Gastroesophageal sphincter (tissue), 4 donors: ENCODE measurements around the gene FLT3. TPM values are rescaled to one million over a fixed set of nuclear protein-coding genes. Genes with fewer than 3 reads are reported as not detected.

Source experiments
- ATAC-seq: fragments of 150-250 bp; one replicate; pipeline ENCODE4 v1.9.1; 2016; ENCODE audit warnings: mild to moderate bottlenecking, moderate library complexity
- H3K27ac ChIP-seq, 4 donors: fragments of 200-600 bp; sonication (generic) in 3 of 4; 1 replicate in 3 of 4; 2 replicates in 1 of 4; pipeline ENCODE4 v1.5.1; 2016 to 2019
- H3K27me3 ChIP-seq: fragments of 200-600 bp; sonication (generic); one replicate; pipeline ENCODE4 v1.5.1; 2019
- H3K36me3 ChIP-seq, 2 donors: fragments of 200-600 bp; sonication (generic); one replicate each; pipeline ENCODE4 v1.5.1; 2019; ENCODE audit warnings: control low read depth in 1 of 2
- H3K4me1 ChIP-seq, 3 donors: fragments of 200-600 bp; sonication (generic); 1 replicate in 2 of 3; 2 replicates in 1 of 3; pipeline ENCODE4 v1.5.1; 2016 to 2019; ENCODE audit warnings: control low read depth in 2 of 3
- H3K4me3 ChIP-seq, 2 donors: fragments of 200-600 bp; sonication (generic); one replicate each; pipeline ENCODE4 v1.5.1; 2019; ENCODE audit warnings: mild to moderate bottlenecking in 1 of 2, moderate library complexity in 1 of 2
- H3K9me3 ChIP-seq, 3 donors: fragments of 200-600 bp; sonication (generic); one replicate each; pipeline ENCODE4 v1.5.1; 2017 to 2019; ENCODE audit warnings: control low read depth in 2 of 3
- CTCF ChIP-seq, 4 experiments: fragments of 200-600 bp in 2 of 4; fragments of 450-650 bp in 2 of 4; sonication (generic) in 1 of 4; IDR thresholded peaks; one replicate each; pipeline ENCODE4 v1.5.1; 2017 to 2019; ENCODE audit warnings: antibody characterized with exemption in 4 of 4, mild to moderate bottlenecking in 2 of 4, moderate library complexity in 2 of 4
- EP300 ChIP-seq: sonication (generic); formaldehyde crosslinking; IDR thresholded peaks from one replicate; pipeline ENCODE4 v1.6.1; 2017; ENCODE audit warnings: antibody characterized with exemption, mild to moderate bottlenecking
- POLR2A ChIP-seq, 2 donors: fragments of 450-650 bp; IDR thresholded peaks; one replicate each; pipeline ENCODE4 v1.6.1; 2017; ENCODE audit warnings: antibody characterized with exemption in 2 of 2, mild to moderate bottlenecking in 2 of 2, moderate library complexity in 1 of 2
- POLR2AphosphoS5 ChIP-seq: sonication (generic); formaldehyde crosslinking; IDR thresholded peaks from one replicate; pipeline ENCODE4 v1.6.1; 2017; ENCODE audit warnings: antibody characterized with exemption
- WGBS, 2 donors: methylation state at CpG; one replicate each; pipeline ENCODE4 v1.1.5; 2018; ENCODE audit warnings: low coverage in 1 of 2; 5-methylcytosine and 5-hydroxymethylcytosine counted together
- total RNA-seq, 4 donors: library from RNA; depleted of rRNA; stranded (reverse); fragments of >200 nt; gene quantifications; one replicate each; pipeline ENCODE4 v1.1.0, GENCODE V29; 2016

Gene FLT3
- total RNA-seq, 4 donors from 2014 or later: 0.46 to 1.1 (median 0.62) TPM

GRCh38 chr13:28046981-28047380, 53.4 kb downstream of the FLT3 start:
- TF ChIP-seq EP300 (no peak), CTCF (IDR thresholded peaks at IDR 0.05) (no peak), POLR2AphosphoS5 (no peak), POLR2A (IDR thresholded peaks at IDR 0.05) (no peak)
- no peak overlapping the region for H3K27ac ChIP-seq
- no peaks in the 10 kb centered on the region for H3K9me3 ChIP-seq
- no peak overlapping the region for H3K4me3 ChIP-seq
- H3K4me1 ChIP-seq: no peaks in the 10 kb centered on the region
- 16 to 48% methylated on average over 4 of the region's 4 CpGs for WGBS, 2 donors
- no peaks in the 10 kb centered on the region for H3K36me3 ChIP-seq
- ATAC-seq: no peak
- H3K27me3 ChIP-seq: peaks cover 28% of the 10 kb centered on the region

- Histone ChIP-seq H3K27me3 (peaks cover 28% of the 10 kb centered on the region), H3K36me3 (no peaks in the 10 kb centered on the region), H3K4me1 (no peaks in the 10 kb centered on the region), H3K4me3 (no peak overlapping the region), H3K9me3 (no peaks in the 10 kb centered on the region), H3K27ac (no peak overlapping the region)
- WGBS, 2 donors: 52 to 68% methylated on average over 2 to 3 of the region's 3 CpGs
- no peak for ATAC-seq
- TF ChIP-seq POLR2A (IDR thresholded peaks at IDR 0.05) (no peak), EP300 (no peak)
Observed at GRCh38 chr13:28045861-28046260, 54.5 kb downstream of the FLT3 start.

- H3K4me1 ChIP-seq: no peaks in the 10 kb centered on the region
- no peaks in the 10 kb centered on the region for H3K36me3 ChIP-seq
- H3K9me3 ChIP-seq: no peaks in the 10 kb centered on the region
- no peak overlapping the region for H3K27ac ChIP-seq
- TF ChIP-seq CTCF (IDR thresholded peaks at IDR 0.05): no peak
- H3K27me3 ChIP-seq: peaks cover 28% of the 10 kb centered on the region
- 66 to 67% methylated on average over 1 to 2 of the region's 2 CpGs for WGBS, 2 donors
- H3K4me3 ChIP-seq: no peak overlapping the region
- no peak for ATAC-seq
Observed at GRCh38 chr13:28044608-28045007, 55.8 kb downstream of the FLT3 start.

GRCh38 chr13:28043224-28043623, 57.2 kb downstream of the FLT3 start:
- no peaks in the 10 kb centered on the region for H3K36me3 ChIP-seq
- no peak overlapping the region for H3K4me3 ChIP-seq
- H3K4me1 ChIP-seq: no peaks in the 10 kb centered on the region
- no peak overlapping the region for H3K27ac ChIP-seq
- H3K27me3 ChIP-seq: peaks cover 28% of the 10 kb centered on the region
- TF ChIP-seq POLR2AphosphoS5 (no peak), EP300 (no peak), POLR2A (IDR thresholded peaks at IDR 0.05) (no peak), CTCF (IDR thresholded peaks at IDR 0.05) (no peak)
- 76 to 89% methylated on average over 4 of the region's 4 CpGs for WGBS, 2 donors
- ATAC-seq: no peak
- no peaks in the 10 kb centered on the region for H3K9me3 ChIP-seq

GRCh38 chr13:28041501-28041900, 58.9 kb downstream of the FLT3 start:
- Histone ChIP-seq H3K4me1 (no peaks in the 10 kb centered on the region), H3K27me3 (peaks cover 23% of the 10 kb centered on the region), H3K9me3 (no peaks in the 10 kb centered on the region), H3K36me3 (no peaks in the 10 kb centered on the region), H3K4me3 (no peak overlapping the region), H3K27ac (no peak overlapping the region)
- no peak for ATAC-seq
- 70% methylated on average over 8 of the region's 8 CpGs; no CpG with 5 or more reads in 1 of the 2 donors for WGBS, 2 donors
- TF ChIP-seq POLR2AphosphoS5: no peak
- TF ChIP-seq CTCF (IDR thresholded peaks at IDR 0.05): no peak
- TF ChIP-seq POLR2A (IDR thresholded peaks at IDR 0.05): no peak
- TF ChIP-seq EP300: no peak
